SU-DHL-6 (cell line): ENCODE results near the gene PRICKLE1.

Source experiments
- H2AFZ ChIP-seq: fragments of 200-600 bp; sonication (generic); 2 replicates; pipeline ENCODE4 v1.6.1; 2014; ENCODE audit warnings: low read depth, mild to moderate bottlenecking, moderate library complexity, mixed read lengths, antibody characterized with exemption, low read length; ENCODE audit not compliant: severe bottlenecking
- H3F3A ChIP-seq: fragments of 200-600 bp; shearing (Covaris generic); 2 replicates; pipeline ENCODE4 v1.6.0; 2016; ENCODE audit warnings: antibody characterized with exemption, mild to moderate bottlenecking; ENCODE audit not compliant: insufficient read depth
- H3K27ac ChIP-seq: fragments of 200-600 bp; sonication (generic); 2 replicates; pipeline ENCODE4 v1.5.1; 2016; ENCODE audit warnings: low read depth, mild to moderate bottlenecking, low read length, moderate library complexity, mixed read lengths
- H3K27me3 ChIP-seq: fragments of 200-600 bp; sonication (generic), shearing (Covaris generic); 2 replicates; pipeline ENCODE4 v1.6.0; 2014; ENCODE audit warnings: mild to moderate bottlenecking, low read length
- H3K36me3 ChIP-seq: fragments of 200-600 bp; sonication (generic); 2 replicates; pipeline ENCODE4 v1.6.1; 2014; ENCODE audit warnings: mild to moderate bottlenecking, low read length, mixed read lengths
- H3K4me2 ChIP-seq: fragments of 300-600, 200-600 bp; shearing (Covaris generic), sonication (generic); 2 replicates; pipeline ENCODE4 v1.6.0; 2014; ENCODE audit warnings: low read length, low read depth, mild to moderate bottlenecking; ENCODE audit not compliant: poor library complexity, severe bottlenecking
- H3K4me3 ChIP-seq: fragments of 200-600 bp; sonication (generic); 2 replicates; pipeline ENCODE4 v1.5.1; 2014; ENCODE audit warnings: antibody characterized with exemption, low read length, mild to moderate bottlenecking, mixed read lengths; ENCODE audit not compliant: insufficient read depth, poor library complexity, severe bottlenecking
- H3K79me2 ChIP-seq: fragments of 200-600 bp; sonication (generic); 2 replicates; pipeline ENCODE4 v1.6.1; 2014; ENCODE audit warnings: mild to moderate bottlenecking, low read length, moderate library complexity; ENCODE audit not compliant: insufficient read depth
- H3K9ac ChIP-seq: fragments of 200-600 bp; sonication (generic); 2 replicates; pipeline ENCODE4 v1.7.0; 2014; ENCODE audit warnings: mild to moderate bottlenecking, low read length
- H3K9me2 ChIP-seq: fragments of 200-600 bp; sonication (generic); replicated peaks from 2 replicates; pipeline ENCODE4 v1.6.1; 2014; ENCODE audit warnings: low read length; ENCODE audit not compliant: insufficient read depth
- H3K9me3 ChIP-seq: fragments of 200-600 bp; sonication (generic); 2 replicates; pipeline ENCODE4 v1.6.1; 2014; ENCODE audit warnings: low read length, mixed read lengths; ENCODE audit not compliant: insufficient read depth
- H4K20me1 ChIP-seq: fragments of 200-600 bp; sonication (generic); 2 replicates; pipeline ENCODE4 v1.6.1; 2014; ENCODE audit warnings: low read depth, mild to moderate bottlenecking, antibody characterized with exemption, low read length, moderate library complexity, mixed read lengths
- EZH2phosphoT487 ChIP-seq: fragments of 200-600 bp; sonication (generic), shearing (Covaris generic); conservative IDR thresholded peaks from 2 replicates; pipeline ENCODE4 v1.6.1; 2018; ENCODE audit warnings: mild to moderate bottlenecking, antibody characterized with exemption, low read length, moderate library complexity, mixed read lengths
- TF ChIP-seq, protein P1 (sequence below): fragments of 200-600 bp; sonication (generic); IDR thresholded peaks from one replicate; pipeline ENCODE4 v1.5.1; 2017; ENCODE audit warnings: antibody characterized with exemption, mild to moderate bottlenecking, low read length, moderate library complexity; ENCODE audit not compliant: insufficient read depth, poor library complexity, severe bottlenecking

PRICKLE1 gene

GRCh38 chr12:42447371-42447786 lies 142.2 kb downstream of the PRICKLE1 start:
- Histone ChIP-seq H3K4me3 (peak overlapping the region; percentile 6), H3K79me2 (no peaks in the 10 kb centered on the region), H3K9me2 (no peaks in the 10 kb centered on the region), H3K9me3 (no peaks in the 10 kb centered on the region), H4K20me1 (no peaks in the 10 kb centered on the region), H3F3A (peaks cover 17% of the 10 kb centered on the region; the same call in 1 of the 2 replicates), H3K36me3 (peaks cover 7% of the 10 kb centered on the region), H3K4me2 (peak overlapping the region; percentile 61), H3K27ac (peak overlapping the region; percentile 87), H2AFZ (no peak overlapping the region), H3K27me3 (no peaks in the 10 kb centered on the region), H3K9ac (no peak overlapping the region; the same call in 1 of the 2 replicates)
- TF ChIP-seq EZH2phosphoT487: no peak
- TF ChIP-seq, protein P1, sequence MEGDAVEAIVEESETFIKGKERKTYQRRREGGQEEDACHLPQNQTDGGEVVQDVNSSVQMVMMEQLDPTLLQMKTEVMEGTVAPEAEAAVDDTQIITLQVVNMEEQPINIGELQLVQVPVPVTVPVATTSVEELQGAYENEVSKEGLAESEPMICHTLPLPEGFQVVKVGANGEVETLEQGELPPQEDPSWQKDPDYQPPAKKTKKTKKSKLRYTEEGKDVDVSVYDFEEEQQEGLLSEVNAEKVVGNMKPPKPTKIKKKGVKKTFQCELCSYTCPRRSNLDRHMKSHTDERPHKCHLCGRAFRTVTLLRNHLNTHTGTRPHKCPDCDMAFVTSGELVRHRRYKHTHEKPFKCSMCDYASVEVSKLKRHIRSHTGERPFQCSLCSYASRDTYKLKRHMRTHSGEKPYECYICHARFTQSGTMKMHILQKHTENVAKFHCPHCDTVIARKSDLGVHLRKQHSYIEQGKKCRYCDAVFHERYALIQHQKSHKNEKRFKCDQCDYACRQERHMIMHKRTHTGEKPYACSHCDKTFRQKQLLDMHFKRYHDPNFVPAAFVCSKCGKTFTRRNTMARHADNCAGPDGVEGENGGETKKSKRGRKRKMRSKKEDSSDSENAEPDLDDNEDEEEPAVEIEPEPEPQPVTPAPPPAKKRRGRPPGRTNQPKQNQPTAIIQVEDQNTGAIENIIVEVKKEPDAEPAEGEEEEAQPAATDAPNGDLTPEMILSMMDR: no peak

GRCh38 chr12:42446761-42447160 lies 142.8 kb downstream of the PRICKLE1 start:
- Histone ChIP-seq H3K4me2 (peak overlapping the region; percentile 61), H3K27ac (peak overlapping the region; percentile 87)

DNA sequence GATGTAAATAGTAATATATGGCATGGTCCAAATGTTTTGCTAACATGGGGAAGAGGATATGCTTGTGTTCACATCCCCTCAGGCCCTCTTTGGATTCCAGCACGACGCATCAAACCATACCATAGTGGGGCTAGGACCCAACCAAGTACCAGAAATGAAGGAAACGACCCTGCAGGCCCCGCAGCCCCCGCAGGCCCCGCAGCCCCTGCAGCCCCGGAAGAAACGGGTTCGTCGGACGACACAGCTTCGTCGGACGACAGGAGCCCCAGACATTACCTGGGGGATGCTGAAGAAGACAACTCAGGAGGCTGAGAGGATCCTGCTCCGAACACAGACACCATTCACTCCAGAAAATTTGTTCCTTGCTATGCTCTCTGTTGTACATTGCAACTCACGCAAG lies 143.7 kb downstream of the PRICKLE1 start:
- Histone ChIP-seq H3K9me2 (no peaks in the 10 kb centered on the region), H3K4me3 (no peak overlapping the region), H4K20me1 (no peaks in the 10 kb centered on the region), H3F3A (peaks cover 17% of the 10 kb centered on the region; the same call in 1 of the 2 replicates), H3K79me2 (no peaks in the 10 kb centered on the region), H3K9me3 (no peaks in the 10 kb centered on the region), H3K36me3 (peaks cover 7% of the 10 kb centered on the region), H3K4me2 (no peak overlapping the region), H3K27me3 (no peaks in the 10 kb centered on the region), H3K9ac (no peak overlapping the region), H2AFZ (no peak overlapping the region), H3K27ac (peak overlapping the region; percentile 87)
- TF ChIP-seq EZH2phosphoT487: no peak
- TF ChIP-seq, protein P1: no peak

More at GRCh38 chr12:42446761-42447160, 142.8 kb downstream of the PRICKLE1 start:
- H3K4me3 ChIP-seq: no peak overlapping the region
- TF ChIP-seq, protein P1: no peak
- TF ChIP-seq EZH2phosphoT487: no peak
- peaks cover 17% of the 10 kb centered on the region; the same call in 1 of the 2 replicates for H3F3A ChIP-seq
- H2AFZ ChIP-seq: no peak overlapping the region
- no peaks in the 10 kb centered on the region for H3K27me3 ChIP-seq
- no peaks in the 10 kb centered on the region for H3K79me2 ChIP-seq
- no peaks in the 10 kb centered on the region for H3K9me2 ChIP-seq
- H4K20me1 ChIP-seq: no peaks in the 10 kb centered on the region
- peaks cover 7% of the 10 kb centered on the region for H3K36me3 ChIP-seq
- no peaks in the 10 kb centered on the region for H3K9me3 ChIP-seq
- no peak overlapping the region for H3K9ac ChIP-seq
